Activated naive CD4-positive, alpha-beta T cell treated with anti-CD3 and anti-CD28 coated beads, Interleukin-2, amount 50 U/mL, for 24 hours (primary cell): ENCODE measurements around the gene TOM1L2.

Experiments
- H3K27ac Mint-ChIP-seq: one replicate; pipeline ENCODE4 v1.8.0; 2021; ENCODE audit warnings: mild to moderate bottlenecking, mixed read lengths
- H3K27me3 Mint-ChIP-seq: one replicate; pipeline ENCODE4 v1.8.0; 2021; ENCODE audit warnings: mixed read lengths
- H3K36me3 Mint-ChIP-seq: one replicate; pipeline ENCODE4 v1.8.0; 2021; ENCODE audit warnings: mixed read lengths
- H3K4me1 Mint-ChIP-seq: one replicate; pipeline ENCODE4 v1.8.0; 2021; ENCODE audit warnings: mixed read lengths
- H3K4me3 Mint-ChIP-seq: one replicate; pipeline ENCODE4 v1.8.0; 2021; ENCODE audit warnings: mild to moderate bottlenecking, mixed read lengths
- H3K9me3 Mint-ChIP-seq: one replicate; pipeline ENCODE4 v1.8.0; 2021; ENCODE audit warnings: mixed read lengths

The TOM1L2 gene

GRCh38 chr17:17985153-17985552 is 13.0 kb upstream of the TOM1L2 start:
- H3K4me1 Mint-ChIP-seq = no peaks in the 10 kb centered on the region
- H3K27me3 Mint-ChIP-seq = no peaks in the 10 kb centered on the region
- H3K36me3 Mint-ChIP-seq = no peaks in the 10 kb centered on the region
- no peak overlapping the region for H3K27ac Mint-ChIP-seq
- no peak overlapping the region for H3K4me3 Mint-ChIP-seq
- H3K9me3 Mint-ChIP-seq = no peaks in the 10 kb centered on the region

GRCh38 chr17:17983776-17984175 is 11.6 kb upstream of the TOM1L2 start:
- no peaks in the 10 kb centered on the region for H3K9me3 Mint-ChIP-seq
- H3K36me3 Mint-ChIP-seq = no peaks in the 10 kb centered on the region
- H3K27ac Mint-ChIP-seq = no peak overlapping the region
- H3K4me1 Mint-ChIP-seq = no peaks in the 10 kb centered on the region
- H3K4me3 Mint-ChIP-seq = no peak overlapping the region
- no peaks in the 10 kb centered on the region for H3K27me3 Mint-ChIP-seq

GRCh38 chr17:17983376-17983775 is 11.2 kb upstream of the TOM1L2 start:
- no peaks in the 10 kb centered on the region for H3K9me3 Mint-ChIP-seq
- no peaks in the 10 kb centered on the region for H3K4me1 Mint-ChIP-seq
- no peak overlapping the region for H3K27ac Mint-ChIP-seq
- no peaks in the 10 kb centered on the region for H3K36me3 Mint-ChIP-seq
- no peaks in the 10 kb centered on the region for H3K27me3 Mint-ChIP-seq
- H3K4me3 Mint-ChIP-seq = no peak overlapping the region

GRCh38 chr17:17982801-17983200 is 10.6 kb upstream of the TOM1L2 start:
- no peaks in the 10 kb centered on the region for H3K9me3 Mint-ChIP-seq
- H3K27ac Mint-ChIP-seq = no peak overlapping the region
- H3K4me1 Mint-ChIP-seq = no peaks in the 10 kb centered on the region
- H3K27me3 Mint-ChIP-seq = no peaks in the 10 kb centered on the region
- H3K4me3 Mint-ChIP-seq = no peak overlapping the region
- H3K36me3 Mint-ChIP-seq = no peaks in the 10 kb centered on the region

GRCh38 chr17:17981330-17981729 is 9.1 kb upstream of the TOM1L2 start:
- H3K36me3 Mint-ChIP-seq = no peaks in the 10 kb centered on the region
- H3K9me3 Mint-ChIP-seq = no peaks in the 10 kb centered on the region
- H3K4me1 Mint-ChIP-seq = no peaks in the 10 kb centered on the region
- H3K27ac Mint-ChIP-seq = no peak overlapping the region
- no peaks in the 10 kb centered on the region for H3K27me3 Mint-ChIP-seq
- no peak overlapping the region for H3K4me3 Mint-ChIP-seq

- H3K27me3 Mint-ChIP-seq = no peaks in the 10 kb centered on the region
- H3K27ac Mint-ChIP-seq = no peak overlapping the region
- no peaks in the 10 kb centered on the region for H3K36me3 Mint-ChIP-seq
- H3K4me1 Mint-ChIP-seq = no peaks in the 10 kb centered on the region
- no peaks in the 10 kb centered on the region for H3K9me3 Mint-ChIP-seq
- no peak overlapping the region for H3K4me3 Mint-ChIP-seq
These were observed 7.6 kb upstream of the TOM1L2 start for GRCh38 chr17:17979778-17980177.

GRCh38 chr17:17978481-17979424 is 6.6 kb upstream of the TOM1L2 start:
- Mint-ChIP-seq H3K27me3 (no peaks in the 10 kb centered on the region), H3K4me1 (no peaks in the 10 kb centered on the region), H3K27ac (no peak overlapping the region), H3K9me3 (no peaks in the 10 kb centered on the region), H3K36me3 (no peaks in the 10 kb centered on the region), H3K4me3 (no peak overlapping the region)

GRCh38 chr17:17976931-17977570 is 4.9 kb upstream of the TOM1L2 start:
- H3K27ac Mint-ChIP-seq = no peak overlapping the region
- peaks cover 7% of the 10 kb centered on the region for H3K4me1 Mint-ChIP-seq
- H3K9me3 Mint-ChIP-seq = no peaks in the 10 kb centered on the region
- H3K4me3 Mint-ChIP-seq = no peak overlapping the region
- no peaks in the 10 kb centered on the region for H3K27me3 Mint-ChIP-seq
- H3K36me3 Mint-ChIP-seq = no peaks in the 10 kb centered on the region

GRCh38 chr17:17975436-17975835 is 3.2 kb upstream of the TOM1L2 start:
- Mint-ChIP-seq H3K27ac (no peak overlapping the region), H3K4me3 (no peak overlapping the region), H3K4me1 (peaks cover 17% of the 10 kb centered on the region), H3K9me3 (no peaks in the 10 kb centered on the region), H3K36me3 (no peaks in the 10 kb centered on the region), H3K27me3 (no peaks in the 10 kb centered on the region)

- H3K4me3 Mint-ChIP-seq = peak overlapping the region; percentile 96
- H3K27me3 Mint-ChIP-seq = no peaks in the 10 kb centered on the region
- H3K4me1 Mint-ChIP-seq = peaks cover 40% of the 10 kb centered on the region
- H3K27ac Mint-ChIP-seq = peak overlapping the region; percentile 85
- H3K9me3 Mint-ChIP-seq = no peaks in the 10 kb centered on the region
- no peaks in the 10 kb centered on the region for H3K36me3 Mint-ChIP-seq
These were observed 703 bp upstream of the TOM1L2 start for GRCh38 chr17:17972952-17973254.

- H3K4me1 Mint-ChIP-seq = peaks cover 53% of the 10 kb centered on the region
- H3K4me3 Mint-ChIP-seq = peak overlapping the region; percentile 81
- no peaks in the 10 kb centered on the region for H3K36me3 Mint-ChIP-seq
- no peaks in the 10 kb centered on the region for H3K27me3 Mint-ChIP-seq
- peak overlapping the region; percentile 4 for H3K27ac Mint-ChIP-seq
- H3K9me3 Mint-ChIP-seq = no peaks in the 10 kb centered on the region
These were observed 622 bp downstream of the TOM1L2 start for GRCh38 chr17:17971431-17972125.

- Mint-ChIP-seq H3K27ac (peak overlapping the region; percentile 65), H3K27me3 (no peaks in the 10 kb centered on the region), H3K9me3 (no peaks in the 10 kb centered on the region), H3K36me3 (no peaks in the 10 kb centered on the region), H3K4me3 (peak overlapping the region; percentile 81), H3K4me1 (peaks cover 60% of the 10 kb centered on the region)
These were observed 1.3 kb downstream of the TOM1L2 start for GRCh38 chr17:17970699-17971430.

GRCh38 chr17:17966399-17966798 is 5.8 kb downstream of the TOM1L2 start:
- no peaks in the 10 kb centered on the region for H3K27me3 Mint-ChIP-seq
- no peaks in the 10 kb centered on the region for H3K9me3 Mint-ChIP-seq
- H3K4me3 Mint-ChIP-seq = peak overlapping the region; percentile 51
- H3K27ac Mint-ChIP-seq = peak overlapping the region; percentile 85
- peaks cover 78% of the 10 kb centered on the region for H3K4me1 Mint-ChIP-seq
- H3K36me3 Mint-ChIP-seq = peaks cover 3% of the 10 kb centered on the region

GRCh38 chr17:17965152-17965721 is 7.0 kb downstream of the TOM1L2 start:
- no peak overlapping the region for H3K4me3 Mint-ChIP-seq

GRCh38 chr17:17964710-17965109 is 7.5 kb downstream of the TOM1L2 start:
- Mint-ChIP-seq H3K27me3 (no peaks in the 10 kb centered on the region), H3K27ac (no peak overlapping the region), H3K36me3 (peaks cover 3% of the 10 kb centered on the region), H3K9me3 (no peaks in the 10 kb centered on the region), H3K4me3 (no peak overlapping the region), H3K4me1 (peaks cover 78% of the 10 kb centered on the region)

More at GRCh38 chr17:17965152-17965721, 7.0 kb downstream of the TOM1L2 start:
- Mint-ChIP-seq H3K36me3 (peaks cover 3% of the 10 kb centered on the region), H3K27ac (no peak overlapping the region), H3K27me3 (no peaks in the 10 kb centered on the region), H3K9me3 (no peaks in the 10 kb centered on the region), H3K4me1 (peaks cover 78% of the 10 kb centered on the region)
